Measurements from ENCODE around the gene FOXP2. TPM values are rescaled to one million over a fixed set of nuclear protein-coding genes. Genes with fewer than 3 reads are reported as not detected.

The FOXP2 gene
- total RNA-seq, 4 donors from 2014 or later = 12.2 to 40.9 (median 19.5) TPM

DNA sequence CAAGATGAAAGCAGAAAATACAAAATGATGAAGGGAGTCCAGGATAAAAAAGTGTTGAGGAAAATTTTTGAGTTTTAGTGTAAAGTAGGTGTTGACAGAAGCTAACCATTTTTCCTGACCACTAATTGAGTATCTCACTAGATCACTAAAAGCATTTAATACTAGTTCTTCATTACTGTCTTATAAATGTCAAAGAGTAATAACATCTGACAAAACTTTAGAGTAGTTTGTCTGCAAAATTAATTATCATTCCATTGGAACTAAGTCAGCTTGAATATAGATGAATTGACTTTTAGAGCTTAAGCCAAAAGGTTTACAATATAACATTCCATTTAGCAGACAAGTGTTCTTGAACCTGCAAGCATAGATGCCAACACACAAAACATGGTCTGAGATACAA, 232.9 kb downstream of the FOXP2 start:
- Histone ChIP-seq H3K4me1 (no peaks in the 10 kb centered on the region), H3K9me3 (no peaks in the 10 kb centered on the region), H3K36me3 (no peaks in the 10 kb centered on the region), H3K4me3 (no peak overlapping the region), H3K27ac (no peak overlapping the region), H3K27me3 (no peaks in the 10 kb centered on the region)
- DNase-seq (ENCODE audit: low spot score in 2 of 2) = no peak
- TF ChIP-seq, protein P1, sequence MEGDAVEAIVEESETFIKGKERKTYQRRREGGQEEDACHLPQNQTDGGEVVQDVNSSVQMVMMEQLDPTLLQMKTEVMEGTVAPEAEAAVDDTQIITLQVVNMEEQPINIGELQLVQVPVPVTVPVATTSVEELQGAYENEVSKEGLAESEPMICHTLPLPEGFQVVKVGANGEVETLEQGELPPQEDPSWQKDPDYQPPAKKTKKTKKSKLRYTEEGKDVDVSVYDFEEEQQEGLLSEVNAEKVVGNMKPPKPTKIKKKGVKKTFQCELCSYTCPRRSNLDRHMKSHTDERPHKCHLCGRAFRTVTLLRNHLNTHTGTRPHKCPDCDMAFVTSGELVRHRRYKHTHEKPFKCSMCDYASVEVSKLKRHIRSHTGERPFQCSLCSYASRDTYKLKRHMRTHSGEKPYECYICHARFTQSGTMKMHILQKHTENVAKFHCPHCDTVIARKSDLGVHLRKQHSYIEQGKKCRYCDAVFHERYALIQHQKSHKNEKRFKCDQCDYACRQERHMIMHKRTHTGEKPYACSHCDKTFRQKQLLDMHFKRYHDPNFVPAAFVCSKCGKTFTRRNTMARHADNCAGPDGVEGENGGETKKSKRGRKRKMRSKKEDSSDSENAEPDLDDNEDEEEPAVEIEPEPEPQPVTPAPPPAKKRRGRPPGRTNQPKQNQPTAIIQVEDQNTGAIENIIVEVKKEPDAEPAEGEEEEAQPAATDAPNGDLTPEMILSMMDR (IDR thresholded peaks at IDR 0.05) = no peak
- TF ChIP-seq POLR2AphosphoS5 (IDR thresholded peaks at IDR 0.05) (no peak), POLR2A (IDR thresholded peaks at IDR 0.05) (no peak), EP300 (IDR thresholded peaks at IDR 0.05) (no peak)

DNA sequence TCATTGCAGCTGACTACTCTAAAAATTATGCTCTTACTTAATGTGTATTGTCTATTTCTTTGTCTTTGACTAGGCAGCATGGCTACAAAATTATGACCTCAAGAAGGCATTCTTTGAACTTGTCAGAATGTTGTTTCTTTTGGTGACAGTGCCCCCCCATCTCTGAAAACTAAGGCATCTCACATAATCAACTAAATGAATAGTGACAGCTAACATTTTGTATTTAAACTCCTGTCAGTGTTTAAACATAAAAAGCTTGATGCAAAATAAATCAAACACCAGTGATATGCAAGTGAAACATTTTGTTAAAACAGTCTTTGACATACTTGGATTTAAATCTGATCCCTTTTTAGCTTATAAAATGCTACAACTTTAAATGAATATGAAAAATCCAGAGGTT, 233.5 kb downstream of the FOXP2 start:
- TF ChIP-seq EP300 (IDR thresholded peaks at IDR 0.05) (no peak), POLR2A (IDR thresholded peaks at IDR 0.05) (no peak), POLR2AphosphoS5 (IDR thresholded peaks at IDR 0.05) (no peak)
- TF ChIP-seq, protein P1 (IDR thresholded peaks at IDR 0.05) = no peak
- Histone ChIP-seq H3K9me3 (no peaks in the 10 kb centered on the region), H3K27me3 (no peaks in the 10 kb centered on the region), H3K27ac (no peak overlapping the region), H3K4me3 (no peak overlapping the region), H3K36me3 (no peaks in the 10 kb centered on the region), H3K4me1 (no peaks in the 10 kb centered on the region)
- DNase-seq (ENCODE audit: low spot score in 2 of 2) = no peak

DNA sequence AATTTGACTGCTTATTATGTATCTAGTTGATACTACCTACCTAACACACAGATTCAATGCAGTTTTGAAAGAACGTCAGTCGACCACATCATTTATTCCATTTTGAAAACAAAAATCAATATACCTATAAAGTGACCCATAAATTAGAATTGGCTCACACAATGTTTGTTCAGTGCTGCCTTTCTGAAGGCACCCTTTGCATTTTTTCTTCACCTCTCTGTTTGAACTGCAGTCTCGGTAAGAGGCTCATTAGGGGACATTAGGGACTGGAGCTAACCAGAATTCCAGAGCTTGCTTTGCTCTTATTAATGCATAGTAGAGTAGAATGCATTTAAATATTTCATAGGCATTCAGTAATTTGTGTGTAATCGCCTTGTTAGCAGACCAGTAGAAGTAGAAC, 234.1 kb downstream of the FOXP2 start:
- Histone ChIP-seq H3K4me1 (no peaks in the 10 kb centered on the region), H3K27me3 (no peaks in the 10 kb centered on the region), H3K27ac (no peak overlapping the region), H3K36me3 (peaks cover 1% of the 10 kb centered on the region), H3K9me3 (no peaks in the 10 kb centered on the region), H3K4me3 (no peak overlapping the region)
- DNase-seq (ENCODE audit: low spot score in 2 of 2) = no peak
- 90% methylated on average over 4 of the region's 4 CpGs for WGBS
- TF ChIP-seq EP300 (IDR thresholded peaks at IDR 0.05) = no peak
- TF ChIP-seq POLR2A (IDR thresholded peaks at IDR 0.05) = no peak
- TF ChIP-seq POLR2AphosphoS5 (IDR thresholded peaks at IDR 0.05) = no peak
- TF ChIP-seq, protein P1 (IDR thresholded peaks at IDR 0.05) = no peak

DNA sequence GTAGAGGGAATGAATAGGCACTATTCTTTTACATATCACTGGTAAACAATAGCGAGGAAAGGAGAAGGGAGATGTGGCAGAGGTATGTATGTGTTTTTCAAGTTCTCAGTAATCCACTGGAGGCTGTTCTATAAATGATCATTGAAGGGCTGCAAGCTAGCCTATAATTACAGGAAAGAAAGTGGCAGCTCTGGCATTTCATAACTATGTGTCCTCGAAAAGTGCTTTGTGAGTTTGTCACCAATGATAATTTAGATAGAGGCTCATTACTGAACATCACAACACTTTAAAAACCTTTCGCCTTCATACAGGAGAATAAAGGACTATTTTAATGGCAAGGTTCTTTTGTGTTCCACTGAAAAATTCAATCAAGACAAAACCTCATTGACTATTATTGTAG, 235.1 kb downstream of the FOXP2 start:
- no peaks in the 10 kb centered on the region for H3K27me3 ChIP-seq
- no peak overlapping the region for H3K4me3 ChIP-seq
- no peak overlapping the region for H3K27ac ChIP-seq
- no peaks in the 10 kb centered on the region for H3K4me1 ChIP-seq
- H3K36me3 ChIP-seq = peaks cover 3% of the 10 kb centered on the region
- no peak for DNase-seq (ENCODE audit: low spot score in 2 of 2)
- WGBS = 94% methylated on average over 3 of the region's 3 CpGs
- no peak for TF ChIP-seq POLR2A (IDR thresholded peaks at IDR 0.05)
- no peak for TF ChIP-seq EP300 (IDR thresholded peaks at IDR 0.05)
- TF ChIP-seq, protein P1 (IDR thresholded peaks at IDR 0.05) = no peak
- TF ChIP-seq POLR2AphosphoS5 (IDR thresholded peaks at IDR 0.05) = no peak
- H3K9me3 ChIP-seq = no peaks in the 10 kb centered on the region

DNA sequence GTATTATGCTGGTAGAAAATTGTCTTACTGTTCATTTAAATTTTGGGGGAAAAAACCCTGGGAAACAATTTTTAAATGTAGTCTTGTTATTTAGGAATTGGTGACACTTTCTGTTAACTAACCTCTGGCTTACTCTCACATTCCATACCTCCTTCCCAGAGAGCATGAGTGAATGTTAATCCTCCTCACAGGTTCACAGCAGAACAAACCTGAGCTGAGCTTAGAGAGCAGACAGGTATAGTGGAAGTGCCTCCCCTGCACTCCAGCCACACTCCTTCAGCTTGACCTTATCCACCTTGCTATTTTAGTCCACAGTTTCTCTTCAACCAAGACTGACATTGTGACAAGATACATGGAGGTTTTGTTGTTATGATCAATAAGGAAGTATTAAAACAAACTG, 235.9 kb downstream of the FOXP2 start:
- H3K27ac ChIP-seq = no peak overlapping the region
- no peak overlapping the region for H3K4me3 ChIP-seq
- no peaks in the 10 kb centered on the region for H3K27me3 ChIP-seq
- peaks cover 3% of the 10 kb centered on the region for H3K36me3 ChIP-seq
- TF ChIP-seq POLR2A (IDR thresholded peaks at IDR 0.05) = no peak
- TF ChIP-seq, protein P1 (IDR thresholded peaks at IDR 0.05) = no peak
- no peak for TF ChIP-seq EP300 (IDR thresholded peaks at IDR 0.05)
- no peak for TF ChIP-seq POLR2AphosphoS5 (IDR thresholded peaks at IDR 0.05)
- H3K9me3 ChIP-seq = no peaks in the 10 kb centered on the region
- DNase-seq (ENCODE audit: low spot score in 2 of 2) = no peak
- no peaks in the 10 kb centered on the region for H3K4me1 ChIP-seq

All from suprapubic skin (tissue), 4 donors.